ENCODE results near the gene CT47C1.

The CT47C1 gene

DNA sequence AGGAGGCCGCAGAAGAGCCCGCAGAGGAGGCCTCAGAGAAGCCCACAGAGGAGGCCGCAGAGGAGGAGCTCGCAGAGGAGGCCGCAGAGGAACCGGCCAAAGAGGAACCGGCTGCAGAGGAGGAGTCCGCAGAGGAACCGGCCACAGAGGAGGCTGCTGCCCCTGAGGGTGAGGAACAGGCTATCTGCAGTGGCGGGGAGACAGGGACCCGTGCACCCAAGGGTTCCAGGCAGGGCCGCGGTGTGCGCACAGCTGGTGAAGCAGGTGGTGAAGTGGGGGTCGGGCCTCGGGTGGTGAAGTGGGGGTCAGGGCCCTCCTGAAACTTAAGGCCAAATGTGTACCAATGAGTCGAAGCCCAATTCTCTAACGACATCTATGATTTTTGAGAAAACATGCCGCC, 1.1 kb downstream of the CT47C1 start:
- no peak for DNase-seq (ENCODE audit: low read depth)

GRCh38 chrX:119075270-119076025, 2.7 kb downstream of the CT47C1 start:
- no peak for DNase-seq (ENCODE audit: low read depth)

DNA sequence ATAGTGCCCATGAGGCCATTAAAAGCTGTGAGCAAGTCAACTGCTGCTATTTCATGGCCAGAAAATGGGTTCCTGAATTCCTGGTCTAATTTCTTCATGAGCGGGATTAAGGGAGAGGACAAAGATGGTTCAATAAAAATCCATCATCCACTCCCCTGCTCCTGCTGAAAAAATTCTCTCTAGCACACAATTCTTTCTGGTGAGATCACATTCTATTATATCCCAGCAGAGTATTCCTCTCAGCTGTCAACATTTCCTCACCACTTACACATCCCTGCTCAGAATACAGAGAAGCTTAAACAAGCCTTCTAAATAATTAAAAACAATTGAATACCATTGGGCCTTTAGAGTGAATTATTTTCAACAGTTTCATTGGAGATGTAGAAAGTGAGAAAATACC, 9.5 kb downstream of the CT47C1 start:
- DNase-seq (ENCODE audit: low read depth): no peak

DNA sequence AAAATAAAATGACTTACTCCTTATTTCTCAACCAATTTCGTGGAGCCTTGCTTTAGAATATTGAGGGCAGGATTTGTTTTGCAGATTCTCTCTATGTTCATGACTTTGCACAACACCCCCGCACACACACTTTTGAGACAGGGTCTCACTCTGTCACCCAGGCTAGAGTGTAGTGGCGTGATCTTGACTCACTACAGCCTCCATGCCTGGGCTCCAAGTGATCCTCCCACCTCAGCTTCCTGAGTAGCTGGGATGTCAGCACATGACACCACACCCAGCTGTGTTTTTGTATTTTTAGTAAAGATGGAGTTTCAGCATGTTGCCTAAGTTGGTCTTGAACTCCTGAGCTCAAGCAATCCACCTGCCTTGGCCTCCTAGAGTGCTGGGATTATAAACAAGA, 12.0 kb downstream of the CT47C1 start:
- DNase-seq (ENCODE audit: low read depth): no peak

DNA sequence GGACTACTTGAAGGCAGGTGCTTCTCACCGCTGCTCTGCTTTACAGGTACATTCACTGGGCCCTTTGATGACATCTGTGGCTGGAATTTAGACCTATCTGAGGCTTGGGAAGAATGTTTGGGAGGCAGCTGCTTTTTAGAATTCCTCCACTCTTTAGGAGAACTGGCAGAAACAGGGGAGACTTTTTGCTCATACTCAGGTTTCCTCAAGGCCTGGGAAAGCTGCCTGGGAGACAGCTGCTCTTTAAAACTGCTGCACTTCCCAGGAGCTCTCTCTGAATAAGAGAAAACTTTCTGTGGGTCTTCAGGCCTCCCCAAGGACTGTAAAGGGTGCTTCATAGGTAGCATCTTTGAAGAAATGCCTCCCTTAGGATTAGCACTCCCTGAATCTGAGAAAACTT, 14.3 kb downstream of the CT47C1 start:
- no peak for DNase-seq (ENCODE audit: low read depth)

GRCh38 chrX:119089619-119090018, 16.8 kb downstream of the CT47C1 start:
- no peak for DNase-seq (ENCODE audit: low read depth)

- no peak for DNase-seq (ENCODE audit: low read depth)
Observed at GRCh38 chrX:119090627-119091026, 17.8 kb downstream of the CT47C1 start.

- no peak for DNase-seq (ENCODE audit: low read depth)
Observed at GRCh38 chrX:119093991-119094735, 21.4 kb downstream of the CT47C1 start.

GRCh38 chrX:119094819-119095218, 22.0 kb downstream of the CT47C1 start:
- DNase-seq (ENCODE audit: low read depth): no peak

GRCh38 chrX:119095936-119096335, 23.1 kb downstream of the CT47C1 start:
- no peak for DNase-seq (ENCODE audit: low read depth)

DNA sequence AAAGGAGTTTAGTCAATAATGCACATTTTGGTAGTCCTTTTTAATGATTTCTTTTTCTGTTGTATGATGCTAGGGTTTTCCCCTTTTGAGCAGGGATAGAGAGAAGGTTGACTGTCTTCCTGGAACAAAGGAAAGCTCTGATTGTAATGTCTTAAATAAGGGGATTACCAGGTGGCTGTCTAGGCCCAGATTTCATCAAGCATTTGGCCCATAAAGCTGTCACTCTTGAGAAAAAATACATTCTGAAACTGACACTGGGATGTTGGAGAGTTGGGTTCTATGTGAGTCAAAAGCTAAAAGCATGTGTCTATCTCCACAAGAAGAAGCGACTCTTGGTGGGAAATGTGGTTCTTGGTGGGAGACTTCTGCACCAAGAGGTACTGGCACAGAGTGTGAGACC, 28.4 kb downstream of the CT47C1 start:
- DNase-seq (ENCODE audit: low read depth): no peak

DNA sequence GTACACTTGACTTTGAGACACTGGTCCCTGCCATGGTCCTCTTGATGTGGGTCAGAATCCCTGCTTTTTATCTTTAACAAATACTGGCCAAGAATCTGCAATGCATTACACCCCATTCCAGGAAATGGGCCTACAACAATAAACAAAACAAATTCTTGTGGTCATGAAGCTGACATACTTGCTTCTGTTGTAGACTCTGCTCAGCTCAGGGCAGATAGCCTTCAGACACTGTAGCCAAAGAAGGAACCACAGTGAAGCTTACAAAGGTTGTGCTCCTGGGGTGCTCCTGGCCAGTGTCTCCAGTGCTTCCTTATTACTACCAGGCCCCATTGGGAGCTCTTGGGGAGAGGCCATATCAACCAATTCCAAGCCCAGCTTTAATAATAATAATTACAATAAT, 33.0 kb downstream of the CT47C1 start:
- DNase-seq (ENCODE audit: low read depth): peak; percentile 36

GRCh38 chrX:119107206-119107605, 34.4 kb downstream of the CT47C1 start:
- DNase-seq (ENCODE audit: low read depth): no peak

DNA sequence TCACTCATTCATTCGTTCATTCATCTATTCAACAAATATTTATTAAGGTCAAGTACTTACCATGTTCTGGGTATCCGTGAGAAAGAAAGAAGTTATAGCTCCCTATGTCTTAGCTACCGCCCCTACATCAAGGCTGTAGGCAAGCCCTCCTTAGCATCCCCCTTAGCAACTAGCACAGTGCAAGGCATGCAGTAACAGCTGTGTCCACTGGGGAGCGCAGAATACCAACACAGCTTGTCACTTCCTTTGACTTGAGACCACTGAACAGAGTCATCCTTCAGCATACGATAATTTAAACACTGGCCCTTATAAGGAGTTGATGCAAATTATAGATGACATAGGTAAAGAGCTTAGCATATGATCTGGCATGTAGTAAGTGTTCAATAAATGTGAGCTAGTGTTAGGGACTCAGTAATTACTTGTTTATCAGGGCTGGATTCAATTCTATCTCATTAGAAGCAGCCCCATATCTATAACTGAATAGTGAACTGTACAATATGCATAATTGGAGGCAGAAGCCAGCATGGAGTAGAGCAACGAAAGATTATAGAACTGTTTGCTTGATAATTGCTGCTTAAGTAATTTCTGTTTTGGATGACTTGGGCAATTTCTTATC, 46.1 kb downstream of the CT47C1 start:
- DNase-seq (ENCODE audit: low read depth): peak; percentile 67

GRCh38 chrX:119121341-119121740, 48.5 kb downstream of the CT47C1 start:
- peak; percentile 5 for DNase-seq (ENCODE audit: low read depth)

Measured in ELR (cell line).